Endothelial cell of umbilical vein (primary cell): Measurements from ENCODE around the gene CADPS. TPM values are rescaled to one million over a fixed set of nuclear protein-coding genes. Genes with fewer than 3 reads are reported as not detected.

ENCODE experiments used
- BruUV-seq: library from RNA; stranded (reverse); fragments of 400-500 nt; replicated peaks from 2 replicates; lab custom pipeline; 2021; lab: Mats Ljungman, UMichigan
- CTCF ChIA-PET: fragments of 300-600, 350-600 bp; sonication (Branson Sonifier 250); formaldehyde crosslinking; loops from one replicate; lab custom pipeline; 2021; ENCODE audit warnings: antibody characterized with exemption, inconsistent platforms; lab: Charles Lee
- POLR2A ChIA-PET: fragments of 300-600, 350-600 bp; sonication (Branson Sonifier 250); formaldehyde crosslinking; loops from one replicate; lab custom pipeline; 2021; ENCODE audit warnings: antibody characterized with exemption, inconsistent platforms; lab: Charles Lee
- DNase-seq: peaks from one replicate; pipeline ENCODE4 v3.0.0-alpha.2; 2011; ENCODE audit warnings: low read depth, low spot score
- FAIRE-seq: peaks from 2 replicates; lab custom pipeline; 2011; peaks lifted over from hg19 to GRCh38; lab: Jason Lieb, UNC
- H2AFZ ChIP-seq: 2 replicates; pipeline ENCODE4 v1.6.0; 2012; ENCODE audit warnings: low read depth, low read length, control low read depth, inconsistent platforms
- H3K27ac ChIP-seq: 2 replicates; pipeline ENCODE4 v1.5.1; 2011; ENCODE audit warnings: low read depth, mild to moderate bottlenecking, control low read depth, low read length, moderate library complexity; ENCODE audit not compliant: insufficient read depth
- H3K27me3 ChIP-seq, 2 experiments: 2 replicates each; pipeline versions ENCODE4 v1.6.0 to v1.6.1; 2011; ENCODE audit warnings: low read length in 2 of 2, mixed read lengths in 1 of 2; ENCODE audit not compliant: control insufficient read depth in 2 of 2, insufficient read depth in 2 of 2
- H3K36me3 ChIP-seq, 2 experiments: 2 replicates in 1 of 2; 3 replicates in 1 of 2; pipeline ENCODE4 v1.5.1; 2011; ENCODE audit warnings: low read length in 2 of 2, mild to moderate bottlenecking in 1 of 2, moderate library complexity in 1 of 2; ENCODE audit not compliant: control insufficient read depth in 2 of 2, insufficient read depth in 2 of 2; ENCODE audit errors: extremely low read depth in 1 of 2
- H3K4me1 ChIP-seq: 3 replicates; pipeline ENCODE4 v1.5.1; 2011; ENCODE audit warnings: mild to moderate bottlenecking, low read length; ENCODE audit not compliant: control insufficient read depth, insufficient read depth; ENCODE audit errors: extremely low read depth
- H3K4me2 ChIP-seq: 2 replicates; pipeline ENCODE4 v1.6.1; 2011; ENCODE audit warnings: low read length, control low read depth, mixed read lengths; ENCODE audit not compliant: insufficient read depth
- H3K4me3 ChIP-seq, 3 experiments: fragments of 200-600 bp in 1 of 3; sonication (generic), shearing (Covaris generic) in 1 of 3; replicated peaks in 1 of 3; 2 replicates each; pipeline ENCODE4 v1.5.1; 2011 to 2016; ENCODE audit warnings: control low read depth in 3 of 3, low read length in 3 of 3, mild to moderate bottlenecking in 2 of 3, inconsistent platforms in 1 of 3, low read depth in 1 of 3, moderate library complexity in 1 of 3; ENCODE audit not compliant: insufficient read depth in 1 of 3
- H3K79me2 ChIP-seq: 2 replicates; pipeline ENCODE4 v1.6.0; 2012; ENCODE audit warnings: low read length, inconsistent platforms; ENCODE audit not compliant: control insufficient read depth, insufficient read depth
- H3K9ac ChIP-seq: replicated peaks from 2 replicates; pipeline ENCODE3; 2011; ENCODE audit warnings: low read length, control low read depth; ENCODE audit not compliant: insufficient read depth; ENCODE audit errors: extremely low read depth
- H3K9me1 ChIP-seq: replicated peaks from 3 replicates; pipeline ENCODE4 v1.6.0; 2011; ENCODE audit warnings: mild to moderate bottlenecking, low read length; ENCODE audit not compliant: control insufficient read depth, insufficient read depth; ENCODE audit errors: extremely low read depth
- H3K9me3 ChIP-seq: replicated peaks from 2 replicates; pipeline ENCODE4 v1.5.1; 2012; ENCODE audit warnings: low read length, inconsistent platforms; ENCODE audit not compliant: control insufficient read depth, insufficient read depth
- H4K20me1 ChIP-seq: replicated peaks from 2 replicates; pipeline ENCODE3; 2011; ENCODE audit warnings: mild to moderate bottlenecking, low read length; ENCODE audit not compliant: control insufficient read depth, insufficient read depth; ENCODE audit errors: extremely low read depth
- EZH2 ChIP-seq: IDR thresholded peaks from 2 replicates; pipeline ENCODE4 v1.6.1; 2012; ENCODE audit warnings: borderline replicate concordance, low read depth, mild to moderate bottlenecking, moderate library complexity, low read length, inconsistent platforms; ENCODE audit not compliant: severe bottlenecking
- FOS ChIP-seq: IDR thresholded peaks from 2 replicates; pipeline ENCODE4 v1.6.1; 2011; ENCODE audit warnings: mild to moderate bottlenecking, low read length, moderate library complexity, borderline replicate concordance; ENCODE audit not compliant: insufficient read depth
- GATA2 ChIP-seq: IDR thresholded peaks from 2 replicates; pipeline ENCODE4 v1.7.0; 2011; ENCODE audit warnings: low read depth, mild to moderate bottlenecking, moderate library complexity, mixed read lengths, low read length; ENCODE audit not compliant: insufficient read length, insufficient read depth
- JUN ChIP-seq: IDR thresholded peaks from 2 replicates; pipeline ENCODE4 v1.6.1; 2011; ENCODE audit warnings: borderline replicate concordance, low read depth; ENCODE audit not compliant: insufficient read length, insufficient read depth
- MYC ChIP-seq: IDR thresholded peaks from one replicate; pipeline ENCODE4 v1.6.1; 2011; ENCODE audit warnings: mild to moderate bottlenecking, low read depth, low read length
- POLR2A ChIP-seq: IDR thresholded peaks from 2 replicates; pipeline ENCODE4 v1.6.1; 2012; ENCODE audit warnings: low read depth, mild to moderate bottlenecking, control low read depth, low read length
- POLR2AphosphoS5 ChIP-seq: IDR thresholded peaks from 2 replicates; pipeline ENCODE4 v1.6.1; 2012; ENCODE audit warnings: low read depth, mild to moderate bottlenecking, control low read depth, low read length, moderate library complexity; ENCODE audit not compliant: insufficient read depth
- dilution Hi-C: fragments of 300-500 bp; cut with MboI; formaldehyde crosslinking; loops from one replicate; pipeline ENCODE4 v1.15.0; 2019; ENCODE audit warnings: low sequenced_read_pairs; ENCODE audit not compliant: extremely low pct_ligation_motif_present
- intact Hi-C: fragments of 100-400 bp; cut with micrococcal nuclease; formaldehyde crosslinking; loops from one replicate; pipeline ENCODE4 v1.10.0; 2022
- polyA plus RNA-seq, 4 experiments: library from polyadenylated mRNA; depleted of rRNA in 3 of 4; stranded (reverse) in 3 of 4; unstranded in 1 of 4; fragments of >200 nt; gene quantifications; 2 replicates each; pipeline versions ENCODE4 v1.2.1 to v1.2.3, GENCODE V29; 2011 to 2012; ENCODE audit warnings: missing spikeins in 1 of 4
- total RNA-seq: library from RNA; stranded (reverse); gene quantifications from 2 replicates; pipeline ENCODE4 v1.2.3, GENCODE V29; 2021
- TF ChIP-seq, protein P1 (sequence below), 2 donors: IDR thresholded peaks; 1 replicate in 1 of 2; 2 replicates in 1 of 2; pipeline ENCODE4 v1.5.1; 2011; ENCODE audit warnings: low read length in 2 of 2, mild to moderate bottlenecking in 2 of 2, moderate library complexity in 2 of 2, control low read depth in 1 of 2, inconsistent platforms in 1 of 2, low read depth in 1 of 2; ENCODE audit not compliant: insufficient read depth in 1 of 2; ENCODE audit errors: extremely low read depth in 1 of 2
- TF ChIP-seq, protein P2 (sequence below): IDR thresholded peaks from 2 replicates; pipeline ENCODE4 v1.6.1; 2011; ENCODE audit not compliant: insufficient read depth, insufficient read length

Gene CADPS
- total and polyA plus RNA-seq, 2 donors (not counting 3 experiments of a cell fraction or from before 2014, with no cell fraction given) = not detected

DNA sequence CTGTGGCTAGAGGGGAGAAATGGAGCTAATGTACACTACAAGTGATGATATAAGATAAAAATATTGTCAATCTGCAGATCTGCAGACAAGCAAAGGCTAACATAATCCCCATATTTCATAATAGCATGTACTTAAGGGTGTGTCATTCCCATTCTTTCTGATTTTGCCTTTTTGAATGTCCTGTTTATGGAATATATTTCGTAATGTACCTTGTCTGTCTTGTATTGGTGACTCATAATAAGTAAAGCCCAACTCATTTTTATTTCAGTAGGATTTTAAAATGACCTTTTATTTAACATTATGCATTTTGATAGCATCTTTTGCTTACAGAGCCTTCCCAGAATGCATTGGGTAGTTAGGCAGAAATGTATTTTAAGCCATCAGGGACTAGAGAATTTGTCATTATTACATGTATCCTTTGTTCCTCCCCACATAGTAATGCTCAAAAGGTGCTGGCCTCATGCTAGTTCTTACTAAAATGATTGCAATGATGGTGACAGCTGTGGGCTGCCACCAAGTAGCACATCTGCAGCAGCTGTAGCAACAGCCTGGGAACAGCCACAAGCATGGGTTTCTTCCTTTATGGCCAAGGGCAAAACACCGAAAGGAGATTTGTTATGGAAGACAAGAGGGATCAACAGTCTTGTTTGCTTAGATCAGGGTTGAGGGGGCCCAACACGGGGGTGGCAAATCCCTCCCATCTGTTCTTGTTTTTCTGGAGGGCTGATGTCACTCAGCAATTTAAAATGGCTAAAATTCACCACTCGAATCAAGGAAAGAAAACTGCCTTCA lies 188.5 kb downstream of the CADPS start:
- H3K36me3 ChIP-seq = no peaks in the 10 kb centered on the region
- FAIRE-seq = no peak
- no peak overlapping the region for H3K27ac ChIP-seq
- peaks cover 0 to 2% of the 10 kb centered on the region in 2 experiments for H3K27me3 ChIP-seq
- no peaks in the 10 kb centered on the region for H3K79me2 ChIP-seq
- DNase-seq = no peak
- dilution Hi-C loops = no loop called here
- TF ChIP-seq POLR2A (no peak), EZH2 (no peak), JUN (no peak), FOS (no peak), POLR2AphosphoS5 (no peak), GATA2 (no peak), MYC (no peak)
- TF ChIP-seq, protein P1, sequence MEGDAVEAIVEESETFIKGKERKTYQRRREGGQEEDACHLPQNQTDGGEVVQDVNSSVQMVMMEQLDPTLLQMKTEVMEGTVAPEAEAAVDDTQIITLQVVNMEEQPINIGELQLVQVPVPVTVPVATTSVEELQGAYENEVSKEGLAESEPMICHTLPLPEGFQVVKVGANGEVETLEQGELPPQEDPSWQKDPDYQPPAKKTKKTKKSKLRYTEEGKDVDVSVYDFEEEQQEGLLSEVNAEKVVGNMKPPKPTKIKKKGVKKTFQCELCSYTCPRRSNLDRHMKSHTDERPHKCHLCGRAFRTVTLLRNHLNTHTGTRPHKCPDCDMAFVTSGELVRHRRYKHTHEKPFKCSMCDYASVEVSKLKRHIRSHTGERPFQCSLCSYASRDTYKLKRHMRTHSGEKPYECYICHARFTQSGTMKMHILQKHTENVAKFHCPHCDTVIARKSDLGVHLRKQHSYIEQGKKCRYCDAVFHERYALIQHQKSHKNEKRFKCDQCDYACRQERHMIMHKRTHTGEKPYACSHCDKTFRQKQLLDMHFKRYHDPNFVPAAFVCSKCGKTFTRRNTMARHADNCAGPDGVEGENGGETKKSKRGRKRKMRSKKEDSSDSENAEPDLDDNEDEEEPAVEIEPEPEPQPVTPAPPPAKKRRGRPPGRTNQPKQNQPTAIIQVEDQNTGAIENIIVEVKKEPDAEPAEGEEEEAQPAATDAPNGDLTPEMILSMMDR (IDR thresholded peaks at IDR 0.05; ENCODE audit: extremely low read depth in 1 of 2, insufficient read depth in 1 of 2, low read depth in 1 of 2, low read length in 2 of 2) = no peak
- TF ChIP-seq, protein P2, sequence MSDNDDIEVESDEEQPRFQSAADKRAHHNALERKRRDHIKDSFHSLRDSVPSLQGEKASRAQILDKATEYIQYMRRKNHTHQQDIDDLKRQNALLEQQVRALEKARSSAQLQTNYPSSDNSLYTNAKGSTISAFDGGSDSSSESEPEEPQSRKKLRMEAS = no peak
- no peak overlapping the region for H3K4me3 ChIP-seq
- ChIA-PET POLR2A (no interaction called here), CTCF (interaction anchor here (2.1 kb wide), 1 partner anchor 21 kb away, joined by 5 read pairs; no protein-coding TSS in a partner anchor)
- no peak overlapping the region for H3K4me2 ChIP-seq
- no peaks in the 10 kb centered on the region for H4K20me1 ChIP-seq
- no peak overlapping the region for H3K9ac ChIP-seq
- intact Hi-C loops = no loop called here
- no peak overlapping the region for H2AFZ ChIP-seq
- H3K4me1 ChIP-seq = no peaks in the 10 kb centered on the region
- BruUV-seq = no TSS peak
- no peaks in the 10 kb centered on the region for H3K9me1 ChIP-seq
- no peaks in the 10 kb centered on the region for H3K9me3 ChIP-seq
